ENCODE measurements around the gene MEIS1.

MEIS1 gene

GRCh38 chr2:66431846-66432587 is 2.9 kb upstream of the MEIS1 start:
- no peak for DNase-seq (ENCODE audit: low spot score)

- DNase-seq (ENCODE audit: low spot score): no peak
Measured at GRCh38 chr2:66432801-66433694, 1.9 kb upstream of the MEIS1 start.

- DNase-seq (ENCODE audit: low spot score): no peak
Measured at GRCh38 chr2:66433695-66433944, 1.3 kb upstream of the MEIS1 start.

- no peak for DNase-seq (ENCODE audit: low spot score)
Measured at GRCh38 chr2:66433945-66434678, 813 bp upstream of the MEIS1 start.

- no peak for DNase-seq (ENCODE audit: low spot score)
Measured at GRCh38 chr2:66435549-66435875, 587 bp downstream of the MEIS1 start.

- DNase-seq (ENCODE audit: low spot score): no peak
Measured at GRCh38 chr2:66435963-66436362, 1.0 kb downstream of the MEIS1 start.

- no peak for DNase-seq (ENCODE audit: low spot score)
Measured at GRCh38 chr2:66436581-66437001, 1.7 kb downstream of the MEIS1 start.

- no peak for DNase-seq (ENCODE audit: low spot score)
Measured at GRCh38 chr2:66437109-66437690, 2.3 kb downstream of the MEIS1 start.

GRCh38 chr2:66437691-66438497 is 3.0 kb downstream of the MEIS1 start:
- DNase-seq (ENCODE audit: low spot score): no peak

GRCh38 chr2:66438498-66438833 is 3.5 kb downstream of the MEIS1 start:
- no peak for DNase-seq (ENCODE audit: low spot score)

GRCh38 chr2:66438891-66439811 is 4.2 kb downstream of the MEIS1 start:
- DNase-seq (ENCODE audit: low spot score): no peak

GRCh38 chr2:66439812-66440542 is 5.1 kb downstream of the MEIS1 start:
- DNase-seq (ENCODE audit: low spot score): no peak

- DNase-seq (ENCODE audit: low spot score): no peak
Measured at GRCh38 chr2:66440708-66441497, 6.0 kb downstream of the MEIS1 start.

GRCh38 chr2:66441581-66442320 is 6.8 kb downstream of the MEIS1 start:
- DNase-seq (ENCODE audit: low spot score): no peak

GRCh38 chr2:66442516-66443185 is 7.7 kb downstream of the MEIS1 start:
- no peak for DNase-seq (ENCODE audit: low spot score)

GRCh38 chr2:66443186-66443978 is 8.5 kb downstream of the MEIS1 start:
- no peak for DNase-seq (ENCODE audit: low spot score)
